Measurements from ENCODE around the gene IGF1R. TPM values are rescaled to one million over a fixed set of nuclear protein-coding genes. Genes with fewer than 3 reads are reported as not detected.

The IGF1R gene
- total RNA-seq, 1 experiment from 2014 or later, result 0.56 TPM

GRCh38 chr15:98926236-98926635 is 277.9 kb downstream of the IGF1R start:
- Histone ChIP-seq H3K36me3 (ENCODE audit: insufficient read depth, low read length) (no peaks in the 10 kb centered on the region), H4K20me1 (ENCODE audit: insufficient read depth, low read depth, low read length) (no peaks in the 10 kb centered on the region), H3K4me2 (ENCODE audit: low read depth, low read length, poor library complexity, severe bottlenecking) (no peak overlapping the region), H3K4me3 (ENCODE audit: low read length) (no peak overlapping the region), H2AFZ (ENCODE audit: low read length) (no peak overlapping the region), H3K4me1 (ENCODE audit: low read length) (no peaks in the 10 kb centered on the region), H3K9me2 (replicated peaks; ENCODE audit: insufficient read depth, low read length) (no peaks in the 10 kb centered on the region), H3K27ac (ENCODE audit: low read length) (no peak overlapping the region), H3K27me3 (ENCODE audit: low read length) (no peaks in the 10 kb centered on the region), H3K9ac (ENCODE audit: low read length) (no peak overlapping the region), H3K79me2 (ENCODE audit: low read length) (no peaks in the 10 kb centered on the region), H3K9me3 (ENCODE audit: low read length) (no peaks in the 10 kb centered on the region)
- DNase-seq, result no peak

- Histone ChIP-seq H3K4me2 (ENCODE audit: low read depth, low read length, poor library complexity, severe bottlenecking) (no peak overlapping the region), H3K36me3 (ENCODE audit: insufficient read depth, low read length) (no peaks in the 10 kb centered on the region), H4K20me1 (ENCODE audit: insufficient read depth, low read depth, low read length) (no peaks in the 10 kb centered on the region), H2AFZ (ENCODE audit: low read length) (no peak overlapping the region), H3K27me3 (ENCODE audit: low read length) (no peaks in the 10 kb centered on the region), H3K9me2 (replicated peaks; ENCODE audit: insufficient read depth, low read length) (no peaks in the 10 kb centered on the region), H3K4me1 (ENCODE audit: low read length) (no peaks in the 10 kb centered on the region), H3K27ac (ENCODE audit: low read length) (no peak overlapping the region), H3K4me3 (ENCODE audit: low read length) (no peak overlapping the region), H3K79me2 (ENCODE audit: low read length) (no peaks in the 10 kb centered on the region), H3K9ac (ENCODE audit: low read length) (no peak overlapping the region), H3K9me3 (ENCODE audit: low read length) (no peaks in the 10 kb centered on the region)
- no peak for DNase-seq
These were observed 278.7 kb downstream of the IGF1R start for GRCh38 chr15:98927022-98927421.

GRCh38 chr15:98927996-98928395 is 279.7 kb downstream of the IGF1R start:
- H3K36me3 ChIP-seq (ENCODE audit: insufficient read depth, low read length), result no peaks in the 10 kb centered on the region

GRCh38 chr15:98930576-98930975 is 282.2 kb downstream of the IGF1R start:
- Histone ChIP-seq H3K4me3 (ENCODE audit: low read length) (no peak overlapping the region), H3K9me2 (replicated peaks; ENCODE audit: insufficient read depth, low read length) (no peaks in the 10 kb centered on the region), H3K27ac (ENCODE audit: low read length) (no peak overlapping the region), H3K27me3 (ENCODE audit: low read length) (no peaks in the 10 kb centered on the region), H3K4me2 (ENCODE audit: low read depth, low read length, poor library complexity, severe bottlenecking) (no peak overlapping the region), H2AFZ (ENCODE audit: low read length) (no peak overlapping the region), H3K36me3 (ENCODE audit: insufficient read depth, low read length) (no peaks in the 10 kb centered on the region), H4K20me1 (ENCODE audit: insufficient read depth, low read depth, low read length) (no peaks in the 10 kb centered on the region), H3K9ac (ENCODE audit: low read length) (no peak overlapping the region), H3K79me2 (ENCODE audit: low read length) (no peaks in the 10 kb centered on the region), H3K4me1 (ENCODE audit: low read length) (no peaks in the 10 kb centered on the region), H3K9me3 (ENCODE audit: low read length) (no peaks in the 10 kb centered on the region)
- no peak for DNase-seq

More at GRCh38 chr15:98927996-98928395, 279.7 kb downstream of the IGF1R start:
- DNase-seq, result no peak
- H3K79me2 ChIP-seq (ENCODE audit: low read length), result no peaks in the 10 kb centered on the region
- H3K9me2 ChIP-seq (replicated peaks; ENCODE audit: insufficient read depth, low read length), result no peaks in the 10 kb centered on the region
- no peak overlapping the region for H3K9ac ChIP-seq (ENCODE audit: low read length)
- no peak overlapping the region for H3K4me3 ChIP-seq (ENCODE audit: low read length)
- no peak overlapping the region for H3K4me2 ChIP-seq (ENCODE audit: low read depth, low read length, poor library complexity, severe bottlenecking)
- H3K4me1 ChIP-seq (ENCODE audit: low read length), result no peaks in the 10 kb centered on the region
- H3K27me3 ChIP-seq (ENCODE audit: low read length), result no peaks in the 10 kb centered on the region
- no peak overlapping the region for H3K27ac ChIP-seq (ENCODE audit: low read length)
- H3K9me3 ChIP-seq (ENCODE audit: low read length), result no peaks in the 10 kb centered on the region
- H4K20me1 ChIP-seq (ENCODE audit: insufficient read depth, low read depth, low read length), result no peaks in the 10 kb centered on the region
- no peak overlapping the region for H2AFZ ChIP-seq (ENCODE audit: low read length)

GRCh38 chr15:98931004-98931403 is 282.7 kb downstream of the IGF1R start:
- no peak overlapping the region for H3K4me3 ChIP-seq (ENCODE audit: low read length)
- H3K4me1 ChIP-seq (ENCODE audit: low read length), result no peaks in the 10 kb centered on the region
- H4K20me1 ChIP-seq (ENCODE audit: insufficient read depth, low read depth, low read length), result no peaks in the 10 kb centered on the region
- no peaks in the 10 kb centered on the region for H3K9me2 ChIP-seq (replicated peaks; ENCODE audit: insufficient read depth, low read length)
- H2AFZ ChIP-seq (ENCODE audit: low read length), result no peak overlapping the region
- H3K27ac ChIP-seq (ENCODE audit: low read length), result no peak overlapping the region
- no peaks in the 10 kb centered on the region for H3K27me3 ChIP-seq (ENCODE audit: low read length)
- DNase-seq, result no peak
- no peaks in the 10 kb centered on the region for H3K36me3 ChIP-seq (ENCODE audit: insufficient read depth, low read length)
- no peaks in the 10 kb centered on the region for H3K79me2 ChIP-seq (ENCODE audit: low read length)
- H3K4me2 ChIP-seq (ENCODE audit: low read depth, low read length, poor library complexity, severe bottlenecking), result no peak overlapping the region
- H3K9me3 ChIP-seq (ENCODE audit: low read length), result no peaks in the 10 kb centered on the region
- no peak overlapping the region for H3K9ac ChIP-seq (ENCODE audit: low read length)

GRCh38 chr15:98933406-98933805 is 285.1 kb downstream of the IGF1R start:
- H3K9me2 ChIP-seq (replicated peaks; ENCODE audit: insufficient read depth, low read length), result no peaks in the 10 kb centered on the region
- H3K4me2 ChIP-seq (ENCODE audit: low read depth, low read length, poor library complexity, severe bottlenecking), result no peak overlapping the region
- H3K79me2 ChIP-seq (ENCODE audit: low read length), result no peaks in the 10 kb centered on the region
- H3K4me3 ChIP-seq (ENCODE audit: low read length), result no peak overlapping the region
- H3K9me3 ChIP-seq (ENCODE audit: low read length), result no peaks in the 10 kb centered on the region
- H3K36me3 ChIP-seq (ENCODE audit: insufficient read depth, low read length), result no peaks in the 10 kb centered on the region
- H3K27ac ChIP-seq (ENCODE audit: low read length), result no peak overlapping the region
- DNase-seq, result no peak
- H3K4me1 ChIP-seq (ENCODE audit: low read length), result no peaks in the 10 kb centered on the region
- no peak overlapping the region for H2AFZ ChIP-seq (ENCODE audit: low read length)
- H4K20me1 ChIP-seq (ENCODE audit: insufficient read depth, low read depth, low read length), result no peaks in the 10 kb centered on the region
- H3K27me3 ChIP-seq (ENCODE audit: low read length), result 0 out of 2 replicates have a peak, but pooled peaks cover 4% of the 10 kb centered on the region
- H3K9ac ChIP-seq (ENCODE audit: low read length), result no peak overlapping the region

- 0 out of 2 replicates have a peak, but pooled peaks cover 4% of the 10 kb centered on the region for H3K27me3 ChIP-seq (ENCODE audit: low read length)
- no peaks in the 10 kb centered on the region for H3K4me1 ChIP-seq (ENCODE audit: low read length)
- no peaks in the 10 kb centered on the region for H3K9me3 ChIP-seq (ENCODE audit: low read length)
- no peak overlapping the region for H3K4me3 ChIP-seq (ENCODE audit: low read length)
- H2AFZ ChIP-seq (ENCODE audit: low read length), result no peak overlapping the region
- H3K27ac ChIP-seq (ENCODE audit: low read length), result no peak overlapping the region
- H3K9ac ChIP-seq (ENCODE audit: low read length), result no peak overlapping the region
- no peaks in the 10 kb centered on the region for H3K79me2 ChIP-seq (ENCODE audit: low read length)
- H3K9me2 ChIP-seq (replicated peaks; ENCODE audit: insufficient read depth, low read length), result no peaks in the 10 kb centered on the region
- H4K20me1 ChIP-seq (ENCODE audit: insufficient read depth, low read depth, low read length), result no peaks in the 10 kb centered on the region
- no peak overlapping the region for H3K4me2 ChIP-seq (ENCODE audit: low read depth, low read length, poor library complexity, severe bottlenecking)
- DNase-seq, result no peak
- no peaks in the 10 kb centered on the region for H3K36me3 ChIP-seq (ENCODE audit: insufficient read depth, low read length)
These were observed 287.4 kb downstream of the IGF1R start for GRCh38 chr15:98935736-98936135.

GRCh38 chr15:98937413-98938104 is 289.2 kb downstream of the IGF1R start:
- Histone ChIP-seq H3K9me3 (ENCODE audit: low read length) (no peaks in the 10 kb centered on the region), H3K4me2 (ENCODE audit: low read depth, low read length, poor library complexity, severe bottlenecking) (no peak overlapping the region), H3K79me2 (ENCODE audit: low read length) (no peaks in the 10 kb centered on the region), H4K20me1 (ENCODE audit: insufficient read depth, low read depth, low read length) (no peaks in the 10 kb centered on the region), H3K36me3 (ENCODE audit: insufficient read depth, low read length) (no peaks in the 10 kb centered on the region), H3K27me3 (ENCODE audit: low read length) (0 out of 2 replicates have a peak, but pooled peaks cover 4% of the 10 kb centered on the region), H3K4me1 (ENCODE audit: low read length) (no peaks in the 10 kb centered on the region), H3K9me2 (replicated peaks; ENCODE audit: insufficient read depth, low read length) (no peaks in the 10 kb centered on the region), H3K27ac (ENCODE audit: low read length) (no peak overlapping the region), H3K4me3 (ENCODE audit: low read length) (no peak overlapping the region), H2AFZ (ENCODE audit: low read length) (no peak overlapping the region), H3K9ac (ENCODE audit: low read length) (no peak overlapping the region)
- no peak for DNase-seq

Data from Karpas-422 (cell line).